GM18505 (cell line): ENCODE data around the gene ZNF141.
"Not testable (repeated sequence)": the region's sequence is repeated elsewhere in the genome, so short reads cannot be mapped to it uniquely, and the experiment has no call there.

Experiments
- ATAC-seq: cut with Tn5 transposase; IDR thresholded peaks from one replicate; pipeline ENCODE4 v1.9.1; 2021; ENCODE audit not compliant: unreplicated experiment
- POLR2A ChIP-seq: IDR thresholded peaks from 4 replicates; pipeline ENCODE4 v1.6.1; 2011; ENCODE audit warnings: borderline replicate concordance; ENCODE audit not compliant: insufficient read depth, insufficient read length; ENCODE audit errors: extremely low read depth

The ZNF141 gene

DNA sequence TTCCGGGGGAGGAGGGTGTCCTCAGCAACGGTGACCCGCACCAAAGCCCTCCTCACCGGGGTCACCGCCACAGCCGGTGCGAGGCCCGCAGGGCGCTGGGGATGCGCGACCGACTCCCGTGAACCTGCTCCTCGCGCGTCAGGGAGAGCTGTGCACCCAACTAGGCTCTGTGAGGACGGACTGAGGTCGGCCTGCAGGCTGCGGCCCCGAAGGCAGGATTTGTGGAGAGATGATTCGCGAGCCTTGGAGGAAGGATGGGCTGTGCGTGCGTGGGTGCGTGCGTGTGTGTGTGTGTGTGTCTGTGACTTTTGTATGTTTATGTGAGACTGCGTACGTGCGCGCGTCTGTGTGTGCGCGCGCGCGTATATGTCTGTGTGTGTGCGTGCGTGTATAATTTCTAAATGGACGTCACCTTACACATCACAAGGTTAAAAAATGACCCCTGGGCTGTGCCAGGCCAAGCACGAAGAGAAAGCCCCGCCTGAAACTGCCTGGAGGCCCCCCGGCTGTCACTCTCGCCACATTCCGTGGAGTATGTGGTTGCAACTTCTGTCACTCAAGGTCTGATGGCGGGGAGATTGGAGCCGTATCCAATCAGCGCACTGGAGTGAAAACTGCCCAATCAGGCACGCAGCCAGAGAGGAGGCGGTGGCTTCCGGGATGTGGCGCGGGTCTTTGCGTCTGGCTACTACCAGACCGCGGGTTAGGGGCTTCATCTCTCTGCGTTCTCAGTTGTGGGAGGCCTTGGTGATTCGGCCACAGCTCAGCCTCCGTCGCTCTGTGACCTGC lies at the start of gene ZNF141:
TSS of gene ZNF141 (plus strand) at position 672 of the 789 bp plus-strand sequence. CDS start 170 bp downstream, outside the sequence.
- ATAC-seq: peak; percentile 91
- TF ChIP-seq POLR2A: peak; percentile 69

DNA sequence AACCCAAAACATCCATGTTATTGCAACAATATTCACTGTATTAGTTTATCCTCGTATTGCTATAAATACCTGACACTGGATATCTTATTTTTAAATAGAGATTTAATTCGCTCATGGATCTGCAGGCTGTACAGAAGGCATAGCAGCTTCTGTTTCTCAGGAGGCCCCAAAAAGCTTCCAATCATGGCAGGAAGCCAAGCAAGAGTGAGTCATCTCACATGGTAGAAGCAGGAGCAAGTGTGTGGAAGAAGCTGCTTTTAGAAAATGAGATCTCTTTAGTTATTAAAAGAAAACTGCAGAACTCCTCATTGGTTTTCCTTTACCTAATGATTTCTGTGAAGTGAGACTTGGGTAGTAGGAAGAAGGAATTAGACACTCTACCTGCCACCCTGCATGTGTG lies 48.7 kb upstream of the ZNF141 start:
- ATAC-seq: no peak
- no peak for TF ChIP-seq POLR2A

DNA sequence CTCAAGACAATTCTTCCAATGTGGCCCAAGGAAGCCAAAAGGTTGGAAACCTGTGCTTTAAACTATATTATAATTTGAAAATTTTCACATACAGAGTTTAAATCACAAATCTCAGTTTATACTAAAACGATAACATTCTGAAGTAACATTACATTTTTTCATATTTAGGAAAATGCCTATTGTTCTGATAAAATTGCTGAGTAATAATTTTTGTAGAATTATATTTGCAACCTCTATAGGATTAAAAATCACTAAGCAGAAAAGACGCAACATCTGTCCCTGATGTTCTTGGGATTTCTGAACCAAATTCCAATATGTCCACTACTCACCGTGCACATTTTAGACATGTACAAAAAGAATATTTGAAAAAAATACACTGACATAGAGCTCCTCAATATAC lies 42.9 kb upstream of the ZNF141 start:
- no peak for ATAC-seq
- no peak for TF ChIP-seq POLR2A

DNA sequence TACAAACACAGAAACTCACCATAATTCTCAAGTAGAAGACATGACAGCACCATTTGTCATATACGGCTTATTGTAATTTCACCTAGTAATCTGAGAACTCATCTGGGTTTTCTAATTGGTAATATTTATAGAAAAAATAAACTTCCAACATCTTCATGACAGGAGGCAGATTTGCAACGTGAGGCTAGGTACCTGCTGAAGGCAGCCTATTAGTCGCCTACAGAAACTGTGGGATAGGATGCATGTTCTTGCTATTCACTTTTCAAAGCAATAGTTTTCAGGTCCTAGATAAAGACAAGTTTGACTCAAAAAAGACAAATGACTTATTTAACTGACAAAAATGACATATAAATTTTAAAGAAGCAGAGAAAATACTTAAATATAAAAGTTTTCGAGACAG lies 35.2 kb upstream of the ZNF141 start:
- TF ChIP-seq POLR2A: no peak

DNA sequence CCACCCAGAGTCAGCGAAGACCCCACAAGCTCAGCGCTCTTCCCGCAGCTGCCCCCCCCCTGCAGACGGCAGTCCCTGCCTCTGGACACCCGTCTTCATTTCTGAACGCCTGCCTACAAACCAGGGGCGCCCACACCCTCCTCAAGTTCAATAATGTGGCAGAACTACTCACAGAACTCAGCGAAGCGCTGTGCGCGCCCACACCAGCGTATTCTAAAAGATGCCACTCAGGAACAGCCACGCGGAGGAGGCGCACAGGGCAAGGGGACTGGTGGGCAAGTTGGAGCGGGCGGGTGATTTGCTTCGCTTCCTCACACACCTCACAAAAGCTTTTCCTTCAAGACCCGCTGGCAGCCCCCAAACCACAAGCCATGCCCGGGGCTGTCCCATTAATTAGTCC lies 33.1 kb upstream of the ZNF141 start:
- ATAC-seq: not testable (repeated sequence)

More for the DNA sequence above, 35.2 kb upstream of the ZNF141 start:
- no peak for ATAC-seq

DNA sequence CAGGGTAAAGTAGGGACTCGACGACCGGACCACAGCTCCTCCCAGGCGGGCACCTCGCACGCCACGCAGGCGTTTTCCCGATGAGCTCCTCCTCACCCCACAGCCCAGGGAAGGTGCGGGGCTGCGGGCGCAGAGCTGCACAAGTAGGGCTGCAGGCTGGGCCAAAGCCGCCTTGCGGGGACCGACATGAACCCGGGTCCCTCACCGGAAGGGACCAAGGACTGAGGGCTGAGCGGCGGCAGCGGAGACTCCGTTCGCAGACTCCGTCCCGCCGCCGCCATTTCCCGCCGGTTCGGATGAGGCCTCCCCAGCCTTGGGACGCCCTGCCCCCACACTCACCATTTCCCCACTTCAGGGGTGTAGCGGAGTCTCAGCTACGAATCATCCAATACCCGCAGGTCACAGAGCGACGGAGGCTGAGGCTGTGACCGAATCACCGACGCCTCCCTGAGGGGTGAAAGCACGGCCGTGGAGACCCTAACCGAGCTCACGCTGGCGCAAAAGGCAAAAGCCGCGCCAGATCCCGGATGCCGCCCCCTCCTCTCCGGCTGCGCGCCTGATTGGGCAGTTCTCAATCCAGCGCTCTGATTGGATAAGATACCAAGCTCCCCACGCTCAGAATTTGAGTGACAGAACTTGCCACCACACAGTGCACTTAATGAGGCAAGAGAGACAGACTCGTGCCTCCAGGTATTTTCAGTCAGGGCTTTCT lies 32.5 kb upstream of the ZNF141 start, which contains the start of gene ZNF732:
TSS of gene ZNF732 (minus strand) at position 506 of the 712 bp plus-strand sequence. CDS start at position 342, 164 bp downstream.
- ATAC-seq: no peak
- TF ChIP-seq POLR2A: no peak

DNA sequence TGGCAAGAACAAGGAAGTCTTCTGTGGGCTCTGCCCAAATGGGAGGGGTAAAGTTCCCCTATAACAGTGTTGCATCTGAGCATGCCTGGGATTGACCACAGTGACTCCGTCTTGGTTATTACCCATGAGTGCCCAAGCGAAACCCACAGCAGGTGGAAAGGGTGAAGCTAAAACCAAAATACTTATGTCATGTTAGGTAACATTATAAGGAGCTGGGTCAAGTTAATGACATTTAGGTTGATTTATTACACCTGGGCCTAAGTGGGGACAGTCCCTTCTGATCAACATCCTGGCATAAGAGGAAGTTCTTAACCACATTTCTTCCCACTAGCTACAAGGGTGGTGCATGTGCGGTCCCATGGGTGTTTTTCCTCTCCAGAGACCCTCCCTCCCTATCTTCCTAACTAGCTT lies 31.1 kb upstream of the ZNF141 start:
- peak; percentile 83 for ATAC-seq

DNA sequence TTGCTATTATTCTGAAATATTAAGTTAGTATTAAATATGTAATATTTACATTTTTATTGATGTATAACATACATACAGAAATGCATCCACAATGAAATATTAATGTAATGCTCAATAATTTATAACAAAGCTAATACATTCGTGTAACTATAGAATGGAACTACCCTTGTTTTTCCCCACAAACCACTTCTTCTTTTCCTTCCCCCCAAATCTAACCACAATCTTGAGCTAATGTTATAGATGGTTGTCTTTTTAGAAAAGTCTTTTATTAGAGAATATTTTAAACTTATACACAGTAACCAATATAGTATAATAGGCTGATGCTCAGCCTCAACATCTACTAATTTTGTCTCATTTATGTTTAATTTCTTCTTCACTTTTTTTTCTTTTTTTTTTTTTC lies 27.8 kb upstream of the ZNF141 start:
- no peak for ATAC-seq
- no peak for TF ChIP-seq POLR2A

More for the DNA sequence above, 31.1 kb upstream of the ZNF141 start:
- no peak for TF ChIP-seq POLR2A

DNA sequence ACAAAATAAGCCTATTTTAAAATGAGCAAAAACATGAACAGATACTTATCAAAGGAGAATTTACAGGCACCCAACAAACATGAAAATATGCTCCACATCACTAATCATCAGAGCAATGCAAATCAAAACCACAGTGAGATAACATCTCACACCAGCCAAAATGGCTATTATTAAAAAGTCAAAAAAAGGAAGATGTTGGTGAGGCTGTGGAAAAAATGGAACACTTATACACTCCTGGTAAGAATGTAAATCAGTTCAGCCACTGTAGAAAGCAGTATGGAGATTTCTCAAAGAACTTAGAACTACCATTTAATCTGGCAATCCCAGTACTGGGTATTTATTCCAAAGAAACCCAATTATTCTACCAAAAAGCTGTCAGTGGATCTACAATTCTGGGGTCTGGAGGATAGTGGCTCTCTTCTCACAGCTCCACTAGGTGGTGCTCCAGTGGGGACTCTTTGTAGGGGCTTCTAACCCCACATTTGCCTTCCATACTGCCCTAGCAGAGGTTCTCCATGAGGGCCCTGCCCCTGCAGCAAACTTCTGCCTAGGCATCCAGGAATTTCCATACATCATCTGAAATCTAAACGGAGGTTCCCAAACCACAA lies 23.2 kb upstream of the ZNF141 start:
- TF ChIP-seq POLR2A: no peak
- ATAC-seq: no peak

DNA sequence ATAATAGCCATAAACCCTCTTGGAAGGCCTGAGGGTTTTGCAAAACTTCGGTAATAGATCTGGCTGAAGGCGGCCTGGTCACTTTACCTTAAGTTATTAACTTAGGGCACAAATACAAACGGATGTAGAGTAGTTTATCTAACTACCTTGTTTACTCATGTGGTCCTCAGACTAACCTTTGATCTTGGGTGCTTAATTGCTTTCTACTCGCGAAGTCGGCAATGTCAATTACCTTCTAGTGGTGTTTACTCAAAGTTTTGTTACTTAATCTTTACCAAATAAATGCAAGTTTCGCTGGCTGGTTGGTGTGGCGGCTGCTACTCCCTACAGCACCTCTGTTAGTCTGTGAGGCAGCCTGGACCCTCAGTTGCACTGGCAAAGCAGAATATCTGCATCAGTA lies 8.9 kb upstream of the ZNF141 start:
- ATAC-seq: no peak

DNA sequence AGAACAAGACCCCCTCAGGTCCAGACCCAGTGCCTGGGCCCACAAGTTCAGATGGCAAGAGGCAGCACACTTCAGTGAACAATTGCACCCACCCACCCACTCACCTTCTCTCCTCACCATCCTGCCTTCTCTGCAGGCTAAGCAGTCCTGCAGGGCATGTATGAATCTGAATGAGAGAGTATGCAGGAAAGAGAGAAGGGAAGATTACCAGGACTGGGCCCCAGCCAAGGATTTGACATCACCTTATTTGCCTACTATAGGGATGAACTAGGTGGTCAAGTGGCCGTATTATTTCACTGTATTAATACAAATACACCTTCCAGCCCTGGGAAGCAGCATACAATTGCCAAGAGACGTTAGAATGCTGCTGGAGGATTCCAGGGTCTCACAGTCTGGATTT lies 2.1 kb upstream of the ZNF141 start:
- no peak for ATAC-seq
- TF ChIP-seq POLR2A: no peak

More for the DNA sequence above, 8.9 kb upstream of the ZNF141 start:
- TF ChIP-seq POLR2A: no peak

DNA sequence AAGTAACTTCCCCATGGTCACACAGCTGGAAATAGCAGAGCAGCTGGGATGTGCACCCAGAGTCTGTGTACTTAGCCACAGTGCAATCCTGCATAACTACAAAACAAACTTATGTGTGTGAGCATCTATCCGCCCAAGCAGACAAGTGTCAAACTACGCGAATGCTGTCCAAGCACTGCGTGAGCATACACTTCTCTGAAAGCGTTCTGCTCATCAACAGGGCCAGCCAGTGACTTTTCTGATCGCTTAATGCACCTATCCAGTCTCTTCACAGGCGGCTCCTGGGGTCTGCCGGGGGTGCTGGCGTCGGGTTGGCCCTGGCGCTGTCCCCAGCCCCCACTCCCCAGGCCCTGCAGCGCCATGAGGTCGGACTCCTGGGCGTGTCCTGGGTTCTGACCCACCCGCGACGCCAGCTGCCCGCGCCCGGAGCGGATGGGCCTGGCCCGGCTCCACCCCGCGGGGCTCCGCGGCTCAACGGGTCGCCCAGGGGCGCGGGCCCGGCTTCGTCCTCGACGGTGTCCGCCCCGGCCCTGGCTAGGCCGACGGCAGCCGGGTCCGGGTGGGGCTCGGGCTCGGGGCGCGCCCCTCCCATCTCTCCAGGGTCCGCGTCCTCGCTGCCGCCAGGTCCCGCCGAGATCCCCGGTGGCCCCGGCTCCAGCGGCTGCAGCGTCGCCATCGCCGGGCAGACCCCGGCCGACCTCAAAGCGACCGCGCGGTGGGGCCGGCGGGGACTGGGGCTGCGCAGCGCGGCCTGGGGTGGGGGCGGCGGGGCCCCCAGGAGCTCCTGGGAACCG lies 1.3 kb upstream of the ZNF141 start:
- TF ChIP-seq POLR2A: no peak
- ATAC-seq: no peak

DNA sequence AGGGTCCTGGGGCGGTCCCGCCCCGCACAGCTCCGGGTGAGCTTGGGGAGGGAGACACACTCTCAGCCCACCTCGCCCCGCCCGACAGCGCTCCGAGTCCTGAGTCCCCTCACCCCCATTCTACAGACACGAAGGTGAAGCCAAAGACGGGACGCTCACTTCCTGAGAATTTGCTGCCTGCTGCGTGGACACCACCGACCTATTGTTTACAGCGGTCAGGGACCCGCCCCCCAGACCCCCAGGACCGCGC lies 796 bp upstream of the ZNF141 start:
- no peak for TF ChIP-seq POLR2A

More for the DNA sequence above, 796 bp upstream of the ZNF141 start:
- peak; percentile 9 for ATAC-seq
